Measurements from ENCODE around the gene INO80. TPM values are rescaled to one million over a fixed set of nuclear protein-coding genes. Genes with fewer than 3 reads are reported as not detected.

Gene INO80
- total RNA-seq, 1 donor from 2014 or later = 20.9 TPM

- H3K4me1 Mint-ChIP-seq (ENCODE audit: unreplicated experiment) = peaks cover 10% of the 10 kb centered on the region
- no peak for DNase-seq (ENCODE audit: extremely low spot score, unreplicated experiment)
- H3K9me3 Mint-ChIP-seq (ENCODE audit: unreplicated experiment) = no peaks in the 10 kb centered on the region
- H3K4me3 Mint-ChIP-seq (ENCODE audit: unreplicated experiment) = no peak overlapping the region
- H3K27ac Mint-ChIP-seq (ENCODE audit: unreplicated experiment) = no peak overlapping the region
- no peaks in the 10 kb centered on the region for H3K27me3 Mint-ChIP-seq (ENCODE audit: unreplicated experiment)
- H3K36me3 Mint-ChIP-seq (ENCODE audit: unreplicated experiment) = peaks cover 50% of the 10 kb centered on the region
- TF ChIP-seq CTCF (IDR thresholded peaks at IDR 0.05) = no peak
These were observed 67.2 kb downstream of the INO80 start for GRCh38 chr15:41048852-41049251.

GRCh38 chr15:41048397-41048796 lies 67.7 kb downstream of the INO80 start:
- Mint-ChIP-seq H3K27ac (ENCODE audit: unreplicated experiment) (no peak overlapping the region), H3K4me1 (ENCODE audit: unreplicated experiment) (peaks cover 15% of the 10 kb centered on the region), H3K36me3 (ENCODE audit: unreplicated experiment) (peaks cover 45% of the 10 kb centered on the region), H3K9me3 (ENCODE audit: unreplicated experiment) (no peaks in the 10 kb centered on the region), H3K4me3 (ENCODE audit: unreplicated experiment) (no peak overlapping the region), H3K27me3 (ENCODE audit: unreplicated experiment) (no peaks in the 10 kb centered on the region)
- no peak for DNase-seq (ENCODE audit: extremely low spot score, unreplicated experiment)
- TF ChIP-seq CTCF (IDR thresholded peaks at IDR 0.05) = no peak

- no peak overlapping the region for H3K27ac Mint-ChIP-seq (ENCODE audit: unreplicated experiment)
- no peaks in the 10 kb centered on the region for H3K9me3 Mint-ChIP-seq (ENCODE audit: unreplicated experiment)
- peaks cover 24% of the 10 kb centered on the region for H3K4me1 Mint-ChIP-seq (ENCODE audit: unreplicated experiment)
- no peaks in the 10 kb centered on the region for H3K27me3 Mint-ChIP-seq (ENCODE audit: unreplicated experiment)
- H3K4me3 Mint-ChIP-seq (ENCODE audit: unreplicated experiment) = no peak overlapping the region
- no peak for DNase-seq (ENCODE audit: extremely low spot score, unreplicated experiment)
- peaks cover 40% of the 10 kb centered on the region for H3K36me3 Mint-ChIP-seq (ENCODE audit: unreplicated experiment)
- TF ChIP-seq CTCF (IDR thresholded peaks at IDR 0.05) = no peak
These were observed 68.6 kb downstream of the INO80 start for GRCh38 chr15:41047474-41047873.

GRCh38 chr15:41043276-41043951 lies 72.7 kb downstream of the INO80 start:
- peaks cover 36% of the 10 kb centered on the region for H3K36me3 Mint-ChIP-seq (ENCODE audit: unreplicated experiment)
- DNase-seq (ENCODE audit: extremely low spot score, unreplicated experiment) = no peak
- TF ChIP-seq CTCF (IDR thresholded peaks at IDR 0.05) = no peak
- no peaks in the 10 kb centered on the region for H3K9me3 Mint-ChIP-seq (ENCODE audit: unreplicated experiment)
- peak overlapping the region; percentile 82 for H3K27ac Mint-ChIP-seq (ENCODE audit: unreplicated experiment)
- peak overlapping the region; percentile 3 for H3K4me3 Mint-ChIP-seq (ENCODE audit: unreplicated experiment)
- no peaks in the 10 kb centered on the region for H3K27me3 Mint-ChIP-seq (ENCODE audit: unreplicated experiment)
- peaks cover 29% of the 10 kb centered on the region for H3K4me1 Mint-ChIP-seq (ENCODE audit: unreplicated experiment)

GRCh38 chr15:41042851-41043250 lies 73.2 kb downstream of the INO80 start:
- TF ChIP-seq CTCF (IDR thresholded peaks at IDR 0.05) = no peak

More at GRCh38 chr15:41042851-41043250, 73.2 kb downstream of the INO80 start:
- Mint-ChIP-seq H3K4me1 (ENCODE audit: unreplicated experiment) (peaks cover 28% of the 10 kb centered on the region), H3K36me3 (ENCODE audit: unreplicated experiment) (peaks cover 38% of the 10 kb centered on the region), H3K27ac (ENCODE audit: unreplicated experiment) (peak overlapping the region; percentile 82), H3K9me3 (ENCODE audit: unreplicated experiment) (no peaks in the 10 kb centered on the region), H3K4me3 (ENCODE audit: unreplicated experiment) (no peak overlapping the region), H3K27me3 (ENCODE audit: unreplicated experiment) (no peaks in the 10 kb centered on the region)
- no peak for DNase-seq (ENCODE audit: extremely low spot score, unreplicated experiment)

Data from osteocyte (in vitro differentiated cells).